Transverse colon (tissue), 4 donors: ENCODE measurements around the gene HMGN1.

Experiments
- EP300 ChIP-seq: sonication (generic); formaldehyde crosslinking; IDR thresholded peaks from one replicate; pipeline ENCODE4 v1.6.1; 2017; ENCODE audit warnings: antibody characterized with exemption, low read depth
- POLR2A ChIP-seq: fragments of 450-650 bp; IDR thresholded peaks from one replicate; pipeline ENCODE4 v1.6.1; 2016; ENCODE audit warnings: antibody characterized with exemption, mild to moderate bottlenecking, moderate library complexity
- POLR2AphosphoS5 ChIP-seq, 3 donors: sonication (generic); formaldehyde crosslinking; IDR thresholded peaks; one replicate each; pipeline ENCODE4 v1.6.1; 2016; ENCODE audit warnings: antibody characterized with exemption in 3 of 3
- TF ChIP-seq, protein P1 (sequence below), 5 experiments: fragments of 200-600 bp in 3 of 5; fragments of 450-650 bp in 2 of 5; sonication (generic) in 3 of 5; IDR thresholded peaks; 1 replicate in 2 of 5; 2 replicates in 3 of 5; pipeline ENCODE4 v1.5.1; 2016 to 2017; ENCODE audit warnings: antibody characterized with exemption in 5 of 5, inconsistent platforms in 3 of 5, mild to moderate bottlenecking in 2 of 5, moderate library complexity in 1 of 5

DNA sequence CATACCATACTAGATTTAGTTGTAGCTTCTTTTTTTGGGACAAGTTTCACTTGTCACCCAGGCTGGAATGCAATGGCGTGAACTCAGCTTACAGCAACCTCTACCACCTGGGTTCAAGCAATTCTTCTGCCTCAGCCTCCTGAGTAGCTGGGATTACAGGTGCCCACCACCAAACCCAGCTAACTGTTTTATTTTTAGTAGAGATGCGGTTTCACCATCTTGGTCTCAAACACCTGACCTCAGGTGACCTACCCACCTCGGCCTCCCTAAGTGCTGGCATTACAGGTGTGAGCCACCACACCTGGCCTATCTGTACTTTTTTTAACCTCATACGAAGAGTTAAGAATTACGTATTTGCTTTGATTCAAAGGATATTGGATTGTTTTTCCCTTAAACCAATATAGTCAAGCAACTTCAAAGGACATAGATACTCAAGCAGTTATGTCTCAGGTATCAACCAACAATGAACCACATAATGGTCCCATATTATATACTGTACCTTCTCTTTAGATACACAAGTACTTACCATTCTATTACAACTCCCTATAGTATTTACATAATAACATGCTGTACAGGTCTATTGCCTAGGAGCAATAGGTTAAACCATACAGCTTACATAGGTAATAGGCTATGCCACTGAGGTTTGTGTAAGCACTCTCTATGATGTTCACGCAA is 7.5 kb downstream of the HMGN1 start:
- TF ChIP-seq, protein P1, sequence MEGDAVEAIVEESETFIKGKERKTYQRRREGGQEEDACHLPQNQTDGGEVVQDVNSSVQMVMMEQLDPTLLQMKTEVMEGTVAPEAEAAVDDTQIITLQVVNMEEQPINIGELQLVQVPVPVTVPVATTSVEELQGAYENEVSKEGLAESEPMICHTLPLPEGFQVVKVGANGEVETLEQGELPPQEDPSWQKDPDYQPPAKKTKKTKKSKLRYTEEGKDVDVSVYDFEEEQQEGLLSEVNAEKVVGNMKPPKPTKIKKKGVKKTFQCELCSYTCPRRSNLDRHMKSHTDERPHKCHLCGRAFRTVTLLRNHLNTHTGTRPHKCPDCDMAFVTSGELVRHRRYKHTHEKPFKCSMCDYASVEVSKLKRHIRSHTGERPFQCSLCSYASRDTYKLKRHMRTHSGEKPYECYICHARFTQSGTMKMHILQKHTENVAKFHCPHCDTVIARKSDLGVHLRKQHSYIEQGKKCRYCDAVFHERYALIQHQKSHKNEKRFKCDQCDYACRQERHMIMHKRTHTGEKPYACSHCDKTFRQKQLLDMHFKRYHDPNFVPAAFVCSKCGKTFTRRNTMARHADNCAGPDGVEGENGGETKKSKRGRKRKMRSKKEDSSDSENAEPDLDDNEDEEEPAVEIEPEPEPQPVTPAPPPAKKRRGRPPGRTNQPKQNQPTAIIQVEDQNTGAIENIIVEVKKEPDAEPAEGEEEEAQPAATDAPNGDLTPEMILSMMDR (IDR thresholded peaks at IDR 0.05) = no peak
- TF ChIP-seq EP300 (no peak), POLR2A (no peak), POLR2AphosphoS5 (IDR thresholded peaks at IDR 0.05) (no peak)
